ENCODE measurements around the gene ARHGEF7.

ARHGEF7 gene

DNA sequence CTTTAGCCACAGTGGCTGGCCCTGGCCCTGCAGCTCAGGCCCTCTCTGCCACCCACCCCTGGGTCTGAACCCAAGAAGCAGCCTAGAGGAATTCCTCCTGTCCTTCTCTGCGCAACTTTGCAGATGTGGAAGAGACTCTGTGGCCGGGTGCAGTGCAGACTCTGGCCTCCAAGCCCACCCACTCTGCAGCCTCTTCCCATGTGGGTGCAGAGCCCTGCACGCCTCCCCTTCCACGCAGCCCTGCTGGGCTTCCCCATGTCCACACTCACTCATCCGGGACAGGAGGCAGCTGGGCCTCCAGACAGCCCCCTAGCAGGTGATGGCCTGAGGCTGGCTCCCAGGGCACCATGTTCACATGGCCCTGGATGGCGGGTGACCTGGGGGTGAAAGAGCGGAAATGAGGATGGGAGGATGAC is 207.8 kb downstream of the ARHGEF7 start:
- Mint-ChIP-seq H3K4me1 (peaks cover 7% of the 10 kb centered on the region), H3K36me3 (no peaks in the 10 kb centered on the region), H3K9me3 (no peaks in the 10 kb centered on the region), H3K27me3 (peaks cover 4% of the 10 kb centered on the region), H3K4me3 (no peak overlapping the region), H3K27ac (no peak overlapping the region)
- no peak for DNase-seq
- CTCF ChIA-PET, result interaction anchor here (0.9 kb wide), 1 partner anchor 255 kb away, joined by 3 read pairs; no protein-coding TSS in a partner anchor

GRCh38 chr13:111323549-111323948 is 208.4 kb downstream of the ARHGEF7 start:
- no peak overlapping the region for H3K27ac Mint-ChIP-seq
- CTCF ChIA-PET, result interaction anchor here (0.9 kb wide), 1 partner anchor 256 kb away, joined by 3 read pairs; no protein-coding TSS in a partner anchor
- H3K9me3 Mint-ChIP-seq, result no peaks in the 10 kb centered on the region
- no peak for DNase-seq
- no peaks in the 10 kb centered on the region for H3K36me3 Mint-ChIP-seq
- H3K4me1 Mint-ChIP-seq, result peaks cover 7% of the 10 kb centered on the region
- H3K27me3 Mint-ChIP-seq, result peaks cover 4% of the 10 kb centered on the region
- H3K4me3 Mint-ChIP-seq, result peak overlapping the region; percentile 60

- CTCF ChIA-PET, result no interaction called here
- DNase-seq, result no peak
- no peaks in the 10 kb centered on the region for H3K9me3 Mint-ChIP-seq
- peaks cover 4% of the 10 kb centered on the region for H3K27me3 Mint-ChIP-seq
- peak overlapping the region; percentile 60 for H3K4me3 Mint-ChIP-seq
- H3K27ac Mint-ChIP-seq, result peak overlapping the region; percentile 46
- H3K36me3 Mint-ChIP-seq, result no peaks in the 10 kb centered on the region
- peaks cover 7% of the 10 kb centered on the region for H3K4me1 Mint-ChIP-seq
These were observed 209.0 kb downstream of the ARHGEF7 start for GRCh38 chr13:111323950-111324651.

DNA sequence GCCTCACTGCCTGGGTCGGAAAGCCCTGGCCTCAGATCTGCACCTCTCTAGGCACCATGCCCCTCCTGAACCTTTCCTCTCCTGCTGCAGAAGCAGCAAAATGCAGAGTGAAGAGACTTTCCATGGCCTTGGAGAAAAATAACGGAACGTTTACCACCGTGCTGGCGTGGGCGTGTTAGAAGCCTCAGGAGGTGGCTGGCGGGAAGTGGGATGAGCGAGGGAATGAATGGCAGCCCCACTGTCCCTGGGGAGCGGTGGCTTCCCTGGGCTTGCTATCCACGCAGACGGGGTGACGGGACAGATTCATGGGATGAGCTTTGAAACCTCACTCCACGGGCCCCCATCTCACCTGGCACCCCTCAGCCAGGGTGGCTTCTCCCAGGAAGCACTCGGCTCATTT is 209.6 kb downstream of the ARHGEF7 start:
- Mint-ChIP-seq H3K4me3 (no peak overlapping the region), H3K4me1 (peaks cover 7% of the 10 kb centered on the region), H3K9me3 (no peaks in the 10 kb centered on the region), H3K27ac (no peak overlapping the region), H3K27me3 (peaks cover 4% of the 10 kb centered on the region), H3K36me3 (no peaks in the 10 kb centered on the region)
- CTCF ChIA-PET, result no interaction called here
- no peak for DNase-seq

- H3K27ac Mint-ChIP-seq, result no peak overlapping the region
These were observed 210.2 kb downstream of the ARHGEF7 start for GRCh38 chr13:111325146-111325890.

GRCh38 chr13:111325941-111326620 is 211.0 kb downstream of the ARHGEF7 start:
- Mint-ChIP-seq H3K36me3 (no peaks in the 10 kb centered on the region), H3K4me1 (peaks cover 7% of the 10 kb centered on the region), H3K27me3 (peaks cover 4% of the 10 kb centered on the region), H3K27ac (no peak overlapping the region), H3K9me3 (no peaks in the 10 kb centered on the region), H3K4me3 (no peak overlapping the region)
- CTCF ChIA-PET, result no interaction called here
- DNase-seq, result no peak

More at GRCh38 chr13:111325146-111325890, 210.2 kb downstream of the ARHGEF7 start:
- Mint-ChIP-seq H3K27me3 (peaks cover 4% of the 10 kb centered on the region), H3K36me3 (no peaks in the 10 kb centered on the region), H3K9me3 (no peaks in the 10 kb centered on the region), H3K4me3 (no peak overlapping the region), H3K4me1 (peaks cover 7% of the 10 kb centered on the region)
- DNase-seq, result no peak
- CTCF ChIA-PET, result no interaction called here

- no peak overlapping the region for H3K27ac Mint-ChIP-seq
- no peaks in the 10 kb centered on the region for H3K36me3 Mint-ChIP-seq
- CTCF ChIA-PET, result no interaction called here
These were observed 211.5 kb downstream of the ARHGEF7 start for GRCh38 chr13:111326621-111326965.

DNA sequence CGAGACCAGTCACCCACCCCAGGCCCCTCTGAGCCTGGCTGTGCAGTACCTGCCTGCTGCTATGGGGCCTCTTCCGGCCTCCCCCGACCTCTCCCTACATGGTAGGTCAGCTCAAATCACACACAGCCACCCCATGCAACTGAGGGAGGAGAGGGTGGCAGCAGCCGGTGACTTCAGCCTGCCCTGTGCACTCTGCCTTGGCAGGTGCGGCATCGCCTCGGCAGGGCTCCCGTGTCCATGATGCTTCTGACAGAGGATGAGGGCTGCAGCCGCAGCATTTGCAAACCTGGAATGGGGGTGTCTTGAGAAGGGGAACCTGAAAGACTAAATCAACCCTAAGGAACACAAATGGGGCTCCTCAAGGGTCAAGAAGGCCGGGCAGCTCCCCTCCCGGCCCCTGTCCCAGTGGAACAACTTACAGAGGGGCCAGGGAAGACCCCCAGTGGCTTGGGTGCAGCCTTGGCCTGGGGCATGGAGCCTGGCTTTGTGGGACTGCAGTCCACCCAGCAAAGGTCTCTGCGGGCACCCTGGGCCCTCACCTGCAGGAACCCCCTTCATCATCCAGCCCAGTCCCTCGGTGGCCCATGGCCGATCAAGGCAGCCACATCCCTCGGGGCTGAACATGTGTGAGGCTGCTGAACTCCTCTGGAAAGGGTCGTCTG is 212.0 kb downstream of the ARHGEF7 start:
- H3K4me3 Mint-ChIP-seq, result no peak overlapping the region
- peaks cover 4% of the 10 kb centered on the region for H3K27me3 Mint-ChIP-seq
- peaks cover 7% of the 10 kb centered on the region for H3K4me1 Mint-ChIP-seq
- CTCF ChIA-PET, result no interaction called here
- H3K9me3 Mint-ChIP-seq, result no peaks in the 10 kb centered on the region
- no peaks in the 10 kb centered on the region for H3K36me3 Mint-ChIP-seq
- DNase-seq, result no peak
- H3K27ac Mint-ChIP-seq, result no peak overlapping the region

More at GRCh38 chr13:111326621-111326965, 211.5 kb downstream of the ARHGEF7 start:
- peaks cover 4% of the 10 kb centered on the region for H3K27me3 Mint-ChIP-seq
- H3K4me1 Mint-ChIP-seq, result peaks cover 7% of the 10 kb centered on the region
- H3K9me3 Mint-ChIP-seq, result no peaks in the 10 kb centered on the region
- DNase-seq, result no peak
- no peak overlapping the region for H3K4me3 Mint-ChIP-seq

DNA sequence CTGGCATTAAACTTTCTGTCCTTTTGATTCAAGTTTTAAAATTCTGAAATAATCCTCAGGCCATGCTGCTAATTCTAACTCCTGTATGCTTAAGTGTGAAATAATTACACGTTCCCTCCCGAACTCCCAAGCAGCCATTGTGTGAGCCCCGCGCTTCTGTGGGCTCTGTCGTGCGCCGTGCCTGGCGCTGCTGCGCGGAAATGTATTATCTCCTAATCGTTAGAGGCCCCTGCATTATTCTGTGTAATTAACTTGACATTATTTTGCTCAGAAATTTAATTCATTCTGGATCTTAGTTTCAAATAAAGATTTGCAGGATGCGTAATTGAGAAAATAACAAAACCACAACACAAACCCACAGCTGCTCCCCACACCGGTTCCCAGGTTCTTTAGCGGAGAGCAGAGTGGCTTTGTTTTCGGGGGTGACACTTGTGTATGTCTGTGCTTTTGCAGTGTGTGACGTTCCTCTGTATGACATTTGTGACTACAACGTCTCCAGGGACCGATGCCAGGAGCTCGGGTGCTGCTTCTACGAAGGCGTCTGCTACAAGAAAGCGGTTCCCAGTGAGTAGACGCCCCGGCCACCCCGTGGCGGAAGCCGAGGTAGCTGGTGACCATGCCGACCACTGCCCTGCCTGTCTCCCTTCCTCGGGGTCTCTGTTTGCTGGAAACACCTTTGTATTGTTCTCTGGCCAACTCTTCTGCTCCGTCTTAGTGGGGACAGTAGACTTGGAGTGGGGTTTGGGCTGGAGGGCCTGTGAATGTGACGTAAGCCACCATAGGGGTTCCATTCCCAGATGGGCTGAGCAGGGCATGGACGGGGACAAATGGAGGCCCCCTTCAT is 212.8 kb downstream of the ARHGEF7 start:
- Mint-ChIP-seq H3K4me3 (no peak overlapping the region), H3K9me3 (no peaks in the 10 kb centered on the region), H3K4me1 (peaks cover 7% of the 10 kb centered on the region), H3K36me3 (no peaks in the 10 kb centered on the region), H3K27ac (no peak overlapping the region), H3K27me3 (peaks cover 4% of the 10 kb centered on the region)
- DNase-seq, result no peak
- CTCF ChIA-PET, result no interaction called here

- DNase-seq, result no peak
- H3K36me3 Mint-ChIP-seq, result no peaks in the 10 kb centered on the region
- H3K27ac Mint-ChIP-seq, result no peak overlapping the region
- no peak overlapping the region for H3K4me3 Mint-ChIP-seq
- CTCF ChIA-PET, result no interaction called here
- H3K27me3 Mint-ChIP-seq, result peaks cover 4% of the 10 kb centered on the region
- peaks cover 6% of the 10 kb centered on the region for H3K4me1 Mint-ChIP-seq
- no peaks in the 10 kb centered on the region for H3K9me3 Mint-ChIP-seq
These were observed 213.7 kb downstream of the ARHGEF7 start for GRCh38 chr13:111328574-111329410.

GRCh38 chr13:111329641-111330040 is 214.5 kb downstream of the ARHGEF7 start:
- Mint-ChIP-seq H3K27me3 (no peaks in the 10 kb centered on the region), H3K9me3 (peaks cover 3% of the 10 kb centered on the region), H3K4me1 (peaks cover 2% of the 10 kb centered on the region), H3K36me3 (no peaks in the 10 kb centered on the region), H3K4me3 (no peak overlapping the region), H3K27ac (no peak overlapping the region)
- CTCF ChIA-PET, result no interaction called here
- no peak for DNase-seq

- Mint-ChIP-seq H3K36me3 (no peaks in the 10 kb centered on the region), H3K4me3 (no peak overlapping the region), H3K9me3 (peaks cover 3% of the 10 kb centered on the region), H3K27me3 (no peaks in the 10 kb centered on the region), H3K4me1 (peaks cover 2% of the 10 kb centered on the region), H3K27ac (no peak overlapping the region)
- no peak for DNase-seq
- CTCF ChIA-PET, result no interaction called here
These were observed 215.0 kb downstream of the ARHGEF7 start for GRCh38 chr13:111330066-111330610.

DNA sequence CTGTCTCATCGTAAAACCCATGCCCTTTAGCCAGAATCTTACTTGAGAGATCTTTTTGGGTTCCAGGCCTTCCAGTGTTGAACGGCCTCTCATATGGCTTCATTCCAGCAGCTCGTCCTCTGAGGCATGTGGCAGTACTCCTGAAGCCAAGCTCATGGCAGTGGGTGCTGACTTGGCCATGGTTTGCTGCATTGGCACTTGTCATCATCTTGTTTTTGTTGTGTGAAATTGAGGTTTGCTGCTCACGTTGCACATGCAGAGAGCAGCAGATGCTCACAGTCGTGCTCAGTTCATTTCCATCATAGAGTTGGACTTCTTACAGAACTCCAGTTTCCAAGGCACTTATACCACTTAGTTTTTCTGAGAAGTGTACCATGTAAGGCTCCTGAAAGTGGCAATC is 220.2 kb downstream of the ARHGEF7 start:
- Mint-ChIP-seq H3K9me3 (peaks cover 3% of the 10 kb centered on the region), H3K4me3 (no peak overlapping the region), H3K4me1 (peaks cover 2% of the 10 kb centered on the region), H3K36me3 (no peaks in the 10 kb centered on the region), H3K27me3 (no peaks in the 10 kb centered on the region), H3K27ac (no peak overlapping the region)
- no peak for DNase-seq
- CTCF ChIA-PET, result no interaction called here
